ENCODE data around the gene KMT2E.

KMT2E gene

DNA sequence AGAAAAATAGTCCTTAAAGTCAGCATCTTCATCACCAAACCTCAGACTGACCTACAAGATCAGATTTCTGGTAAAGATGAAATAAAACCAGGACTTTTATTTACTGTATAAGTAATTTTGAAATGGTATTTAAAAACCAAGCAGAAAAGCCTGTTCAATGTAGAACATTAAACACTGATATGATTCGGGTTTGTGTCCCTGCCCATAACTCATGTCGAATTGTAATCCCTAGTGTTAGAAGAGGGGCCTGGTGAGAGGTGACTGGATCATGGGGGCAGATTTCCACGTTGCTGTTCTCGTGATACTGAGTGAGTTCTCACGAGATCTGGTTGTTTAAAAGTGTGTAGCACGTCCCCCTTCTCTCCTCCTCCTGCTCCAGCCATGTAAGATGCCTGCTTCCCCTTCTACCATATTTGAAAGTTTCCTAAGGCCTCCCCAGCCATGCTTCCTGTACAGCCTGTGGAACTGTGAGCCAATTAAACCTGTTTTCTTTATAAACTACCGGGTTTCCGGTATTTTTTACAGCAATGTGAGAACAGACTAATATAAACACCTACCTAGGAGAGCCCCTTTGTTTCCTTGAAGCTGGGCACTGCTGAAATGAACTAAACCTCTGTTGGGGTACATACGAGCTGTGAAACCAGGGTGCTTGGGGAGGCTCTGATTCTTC, 120.1 kb downstream of the KMT2E start:
- no peak for DNase-seq

DNA sequence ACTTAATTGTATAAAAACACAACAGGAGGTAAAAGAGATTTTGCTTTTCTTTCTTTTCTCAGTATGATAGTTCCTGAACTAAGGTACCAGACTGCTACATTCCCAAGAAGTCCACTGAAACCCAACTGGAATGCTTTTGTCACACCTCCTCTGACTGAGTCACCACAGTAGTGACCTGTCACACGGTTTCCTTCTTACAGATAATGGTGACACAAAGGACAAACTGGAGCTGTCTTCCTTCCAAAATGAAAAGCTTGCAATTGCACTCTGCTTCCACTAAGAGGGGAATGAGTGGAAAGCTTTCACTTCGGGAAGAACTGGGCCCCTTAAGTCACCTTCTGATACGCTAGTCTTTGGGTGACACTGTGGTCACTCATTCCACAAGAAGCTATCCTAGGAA, 122.2 kb downstream of the KMT2E start:
- peak; percentile 28 for DNase-seq

DNA sequence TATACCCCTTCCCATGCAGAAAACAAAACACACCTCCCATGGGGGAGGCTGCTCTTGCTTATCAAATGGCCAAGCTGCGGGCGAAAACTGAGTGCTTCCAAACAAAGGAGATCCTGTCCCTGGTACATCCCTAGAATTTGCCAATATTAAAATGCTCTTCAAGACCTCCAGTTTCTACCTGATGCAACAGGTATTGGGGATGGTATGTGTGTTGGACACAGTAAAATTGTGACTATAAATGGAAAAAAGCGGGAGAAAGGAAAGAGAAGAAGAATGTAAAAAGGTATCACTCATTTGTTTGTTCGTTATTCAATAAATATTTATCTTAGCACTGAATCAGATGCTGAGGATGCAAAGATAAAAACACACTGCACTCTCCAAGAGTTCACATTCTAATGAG, 123.9 kb downstream of the KMT2E start:
- DNase-seq: no peak

DNA sequence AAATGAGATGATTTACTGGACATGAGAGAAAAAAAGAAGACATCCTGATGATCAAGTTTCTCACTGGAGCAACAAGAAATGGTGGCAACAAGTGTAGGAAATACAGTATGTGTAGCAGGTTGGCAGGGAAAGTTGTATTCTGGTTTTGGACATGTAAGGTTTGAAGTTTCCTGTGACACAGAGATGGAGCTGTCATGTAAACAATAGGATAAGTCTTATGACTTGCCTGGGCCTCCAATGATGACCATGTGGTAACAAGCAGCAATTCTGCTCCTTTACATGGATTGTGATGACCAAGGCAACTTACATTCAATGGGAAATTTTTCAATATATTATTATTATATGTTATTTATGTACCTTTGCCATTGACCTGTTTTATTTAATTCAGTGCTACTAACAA, 125.4 kb downstream of the KMT2E start:
- no peak for DNase-seq

GRCh38 chr7:105141068-105141467, 127.1 kb downstream of the KMT2E start:
- no peak for DNase-seq

GRCh38 chr7:105149827-105150226, 135.8 kb downstream of the KMT2E start:
- DNase-seq: peak; percentile 28

DNA sequence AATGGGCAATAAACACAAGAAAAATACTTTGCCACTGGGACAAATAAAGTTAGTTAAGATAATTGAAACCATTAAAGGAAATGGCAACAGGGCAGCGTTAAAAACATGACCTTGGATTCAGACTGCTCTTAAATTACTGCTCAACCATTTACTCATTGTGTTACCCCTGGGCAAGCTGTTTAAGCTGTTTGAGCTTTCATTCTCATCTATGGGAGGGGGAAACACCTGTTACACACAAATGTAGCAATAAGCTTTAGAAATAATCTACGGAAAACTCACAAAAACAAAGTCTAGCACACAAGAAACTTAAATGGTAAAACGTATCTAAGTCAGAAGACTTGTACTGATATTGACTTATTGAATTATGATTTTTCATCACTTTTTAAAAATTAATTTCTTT, 137.1 kb downstream of the KMT2E start:
- no peak for DNase-seq

DNA sequence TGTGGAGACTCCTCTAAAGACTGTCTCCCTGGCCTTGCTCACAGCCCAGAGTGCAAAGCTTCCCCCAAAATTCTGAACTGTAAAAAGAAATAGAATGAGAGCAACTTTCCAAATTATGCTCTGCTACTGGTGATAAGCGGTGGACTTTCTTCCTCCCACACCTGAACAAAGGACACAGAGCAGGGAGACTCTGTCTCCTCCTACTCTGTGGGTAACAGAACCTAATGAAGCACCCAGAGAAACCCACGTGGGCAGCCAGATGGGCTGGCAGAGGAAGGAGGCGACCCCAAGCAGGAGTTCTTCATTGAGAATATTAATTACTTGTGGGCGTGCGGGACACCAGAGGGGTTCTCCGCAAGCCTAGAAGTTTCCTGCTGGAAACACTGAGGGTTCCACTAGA, 139.5 kb downstream of the KMT2E start:
- no peak for DNase-seq

GRCh38 chr7:105154084-105154483, 140.1 kb downstream of the KMT2E start:
- no peak for DNase-seq

- no peak for DNase-seq
Measured at GRCh38 chr7:105156731-105157130, 142.7 kb downstream of the KMT2E start.

DNA sequence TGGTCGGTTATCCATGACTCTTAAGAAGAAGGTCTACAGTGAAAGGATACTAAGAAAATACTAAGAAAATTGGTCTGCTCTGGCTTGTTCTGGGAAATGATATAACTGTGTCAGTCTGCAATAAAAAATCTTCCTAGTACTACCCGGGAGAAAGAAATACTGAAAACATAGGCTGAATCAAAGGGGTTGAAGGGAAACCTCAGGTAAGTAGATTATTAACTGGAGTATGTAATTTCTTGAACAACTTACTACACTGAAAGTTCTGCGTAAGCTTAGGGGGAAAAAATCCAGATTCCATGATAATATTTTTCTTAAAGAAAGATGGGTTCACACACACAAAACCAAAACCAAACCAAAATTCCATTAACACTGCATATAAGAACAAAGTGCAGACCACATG, 143.3 kb downstream of the KMT2E start:
- no peak for DNase-seq

GRCh38 chr7:105161366-105161765, 147.4 kb downstream of the KMT2E start:
- DNase-seq: no peak
